Measurements from ENCODE around the gene TENT4B. TPM values are rescaled to one million over a fixed set of nuclear protein-coding genes. Genes with fewer than 3 reads are reported as not detected.

TENT4B gene
- total RNA-seq, 1 experiment from 2014 or later = 16.9 TPM

GRCh38 chr16:50251375-50252081, 98.4 kb downstream of the TENT4B start:
- Histone ChIP-seq H3K27ac (ENCODE audit: low read depth, low read length) (no peak overlapping the region), H3K4me1 (ENCODE audit: control insufficient read depth in 1 of 2, insufficient read depth in 2 of 2, low read length in 2 of 2) (peaks cover 2 to 10% of the 10 kb centered on the region in 2 experiments; a peak in 2 of 4 replicates), H2AFZ (ENCODE audit: low read depth, low read length, poor library complexity, severe bottlenecking) (no peak overlapping the region), H3K9me3 (ENCODE audit: control insufficient read depth in 1 of 2, insufficient read depth in 1 of 2, low read depth in 1 of 2, low read length in 2 of 2) (no peaks in the 10 kb centered on the region), H3K9ac (ENCODE audit: low read length) (no peak overlapping the region), H4K20me1 (ENCODE audit: insufficient read depth) (no peaks in the 10 kb centered on the region), H3K36me3 (ENCODE audit: control insufficient read depth in 1 of 2, insufficient read depth in 2 of 2, low read length in 2 of 2) (no peaks in the 10 kb centered on the region), H3K4me2 (ENCODE audit: low read length) (no peak overlapping the region), H3K79me2 (ENCODE audit: insufficient read depth, low read length) (no peaks in the 10 kb centered on the region), H3K9me2 (ENCODE audit: insufficient read depth) (no peaks in the 10 kb centered on the region), H3K4me3 (replicated peaks in 1 of 2; ENCODE audit: low read depth in 1 of 2, low read length in 2 of 2) (no peak overlapping the region), H3K27me3 (ENCODE audit: insufficient read depth, low read length) (no peaks in the 10 kb centered on the region)
- DNase-seq (ENCODE audit: low read depth, low spot score) = no peak
- POLR2A ChIA-PET = interaction anchor here (0.7 kb wide), 1 partner anchor 19 kb away, joined by 3 read pairs; no protein-coding TSS in a partner anchor
- BruUV-seq (replicated peaks) = no TSS peak
- CTCF ChIA-PET = no interaction called here
- intact Hi-C loops (cut with micrococcal nuclease) = no loop called here
- peak; percentile 60 for ATAC-seq
- TF ChIP-seq REST (IDR thresholded peaks at IDR 0.05; ENCODE audit: low read depth) = no peak
- TF ChIP-seq SRF (IDR thresholded peaks at IDR 0.05; ENCODE audit: low read depth) = no peak
- RAD21 ChIA-PET (ENCODE audit: low non-redundant PET in 1 of 2, low total read pairs in 2 of 2, uncharacterized antibody in 2 of 2, unreplicated experiment in 2 of 2) = no interaction called here

DNA sequence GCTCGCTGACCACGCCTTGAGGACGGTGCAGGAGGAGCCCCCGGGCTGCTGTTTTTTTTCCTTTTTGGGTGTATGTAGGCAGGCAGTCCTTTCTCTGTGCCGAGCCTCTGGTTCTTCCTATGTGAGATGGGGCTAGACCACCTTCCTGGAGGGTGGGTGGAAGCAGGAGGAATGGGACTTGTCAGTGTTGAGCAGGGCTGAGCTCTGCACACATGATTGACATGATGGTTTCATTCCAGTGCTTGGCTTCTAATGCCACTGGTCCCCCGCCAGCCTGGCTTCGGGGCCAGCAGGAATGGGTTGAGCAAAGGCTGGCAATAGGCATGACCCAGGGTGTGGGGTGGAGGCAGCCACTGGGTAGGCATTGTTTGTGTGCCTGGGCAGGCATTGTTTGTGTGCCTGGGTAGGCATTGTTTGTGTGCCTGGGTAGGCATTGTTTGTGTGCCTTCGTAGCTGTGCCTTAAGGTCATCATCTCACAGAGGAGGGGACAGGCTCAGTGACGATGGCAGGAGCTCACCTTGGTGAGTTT, 99.0 kb downstream of the TENT4B start:
- Histone ChIP-seq H3K79me2 (ENCODE audit: insufficient read depth, low read length) (no peaks in the 10 kb centered on the region), H3K36me3 (ENCODE audit: control insufficient read depth in 1 of 2, insufficient read depth in 2 of 2, low read length in 2 of 2) (no peaks in the 10 kb centered on the region), H4K20me1 (ENCODE audit: insufficient read depth) (no peaks in the 10 kb centered on the region), H2AFZ (ENCODE audit: low read depth, low read length, poor library complexity, severe bottlenecking) (no peak overlapping the region), H3K4me3 (replicated peaks in 1 of 2; ENCODE audit: low read depth in 1 of 2, low read length in 2 of 2) (no peak overlapping the region), H3K4me1 (ENCODE audit: control insufficient read depth in 1 of 2, insufficient read depth in 2 of 2, low read length in 2 of 2) (peaks cover 0 to 3% of the 10 kb centered on the region in 2 experiments; a peak in 1 of 4 replicates), H3K27me3 (ENCODE audit: insufficient read depth, low read length) (no peaks in the 10 kb centered on the region), H3K9me2 (ENCODE audit: insufficient read depth) (no peaks in the 10 kb centered on the region), H3K27ac (ENCODE audit: low read depth, low read length) (no peak overlapping the region), H3K4me2 (ENCODE audit: low read length) (no peak overlapping the region), H3K9me3 (ENCODE audit: control insufficient read depth in 1 of 2, insufficient read depth in 1 of 2, low read depth in 1 of 2, low read length in 2 of 2) (no peaks in the 10 kb centered on the region), H3K9ac (ENCODE audit: low read length) (no peak overlapping the region)
- DNase-seq (ENCODE audit: low read depth, low spot score) (no peak), ATAC-seq (0 out of 2 replicates have a peak, but pooled peaks have one; percentile 13)
- intact Hi-C loops (cut with micrococcal nuclease) = no loop called here
- ChIA-PET RAD21 (ENCODE audit: low non-redundant PET in 1 of 2, low total read pairs in 2 of 2, uncharacterized antibody in 2 of 2, unreplicated experiment in 2 of 2) (no interaction called here), CTCF (no interaction called here), POLR2A (interaction anchor here (0.7 kb wide), 1 partner anchor 19 kb away, joined by 3 read pairs; no protein-coding TSS in a partner anchor)
- BruUV-seq (replicated peaks) = no TSS peak
- TF ChIP-seq ZNF274 (IDR thresholded peaks at IDR 0.05; ENCODE audit: low read depth, low read length) (no peak), REST (IDR thresholded peaks at IDR 0.05; ENCODE audit: low read depth) (no peak), ZBTB33 (IDR thresholded peaks at IDR 0.05; ENCODE audit: extremely low read depth, insufficient replicate concordance, low read length) (no peak), YY1 (IDR thresholded peaks at IDR 0.05; ENCODE audit: extremely low read depth, insufficient replicate concordance, low read depth, low read length) (no peak), SP1 (IDR thresholded peaks at IDR 0.05; ENCODE audit: low read depth) (no peak)
- TF ChIP-seq, protein P1, sequence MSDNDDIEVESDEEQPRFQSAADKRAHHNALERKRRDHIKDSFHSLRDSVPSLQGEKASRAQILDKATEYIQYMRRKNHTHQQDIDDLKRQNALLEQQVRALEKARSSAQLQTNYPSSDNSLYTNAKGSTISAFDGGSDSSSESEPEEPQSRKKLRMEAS (IDR thresholded peaks at IDR 0.05) = no peak

Data from HCT116 (cell line).